OCI-LY7 (cell line): ENCODE measurements around the gene LMOD1. TPM values are rescaled to one million over a fixed set of nuclear protein-coding genes. Genes with fewer than 3 reads are reported as not detected.

Source experiments
- BruUV-seq: library from RNA; stranded (reverse); fragments of 400-500 nt; replicated peaks from 2 replicates; lab custom pipeline; 2021; lab: Mats Ljungman, UMichigan
- CTCF ChIA-PET: fragments of 300-600 bp; sonication (Branson Sonifier 250); formaldehyde crosslinking; loops from one replicate; lab custom pipeline; 2022; ENCODE audit warnings: antibody characterized with exemption; ENCODE audit not compliant: unreplicated experiment; lab: Charles Lee
- POLR2A ChIA-PET: fragments of 300-600 bp; sonication (Branson Sonifier 250); formaldehyde crosslinking; loops from one replicate; lab custom pipeline; 2022; ENCODE audit warnings: antibody characterized with exemption; lab: Charles Lee
- DNase-seq: peaks from one replicate; pipeline ENCODE4 v3.0.0-alpha.2; 2015; ENCODE audit warnings: low spot score
- H2AFZ ChIP-seq: fragments of 200-600 bp; sonication (generic), shearing (Covaris generic); 2 replicates; pipeline ENCODE4 v1.6.1; 2014; ENCODE audit warnings: mild to moderate bottlenecking, antibody characterized with exemption, low read length, moderate library complexity
- H3K27ac ChIP-seq: fragments of 200-600 bp; sonication (generic); 2 replicates; pipeline ENCODE4 v1.5.1; 2014; ENCODE audit warnings: mixed run types, low read depth, mild to moderate bottlenecking, moderate library complexity, low read length, inconsistent platforms; ENCODE audit not compliant: poor library complexity, severe bottlenecking
- H3K36me3 ChIP-seq: fragments of 200-600 bp; sonication (generic); 2 replicates; pipeline ENCODE4 v1.6.1; 2014; ENCODE audit warnings: mild to moderate bottlenecking, antibody characterized with exemption, low read length, moderate library complexity, mixed read lengths; ENCODE audit not compliant: insufficient read depth
- H3K4me1 ChIP-seq: fragments of 200-600 bp; sonication (generic); 2 replicates; pipeline ENCODE4 v1.5.1; 2014; ENCODE audit warnings: mild to moderate bottlenecking, low read length; ENCODE audit not compliant: insufficient read depth, poor library complexity, severe bottlenecking
- H3K4me2 ChIP-seq: fragments of 200-600 bp; sonication (generic); 2 replicates; pipeline ENCODE4 v1.6.1; 2014; ENCODE audit warnings: mild to moderate bottlenecking, low read length
- H3K4me3 ChIP-seq: fragments of 200-600 bp; sonication (generic); 2 replicates; pipeline ENCODE4 v1.5.1; 2014; ENCODE audit warnings: mild to moderate bottlenecking, low read depth, low read length; ENCODE audit not compliant: poor library complexity, severe bottlenecking
- H3K79me2 ChIP-seq: fragments of 200-600 bp; sonication (generic); 2 replicates; pipeline ENCODE4 v1.6.1; 2016; ENCODE audit warnings: low read depth, mild to moderate bottlenecking, low read length, moderate library complexity, mixed read lengths; ENCODE audit not compliant: insufficient read depth
- H3K9me2 ChIP-seq: fragments of 200-600 bp; sonication (generic); 2 replicates; pipeline ENCODE4 v1.6.1; 2016; ENCODE audit warnings: mild to moderate bottlenecking, low read length, mixed read lengths; ENCODE audit not compliant: insufficient read depth
- H3K9me3 ChIP-seq: fragments of 200-600 bp; sonication (generic); 2 replicates; pipeline ENCODE4 v1.6.1; 2014; ENCODE audit warnings: mild to moderate bottlenecking, mixed run types, low read length, mixed read lengths
- H4K20me1 ChIP-seq: fragments of 200-600 bp; sonication (generic); 2 replicates; pipeline ENCODE4 v1.6.1; 2014; ENCODE audit warnings: mild to moderate bottlenecking, antibody characterized with exemption, low read length, moderate library complexity, mixed read lengths; ENCODE audit not compliant: insufficient read depth
- EZH2phosphoT487 ChIP-seq: fragments of 200-600 bp; sonication (generic); IDR thresholded peaks from 2 replicates; pipeline ENCODE4 v1.6.1; 2018; ENCODE audit warnings: low read depth, borderline replicate concordance, mild to moderate bottlenecking, mixed run types, antibody characterized with exemption, low read length, moderate library complexity, mixed read lengths
- intact Hi-C: fragments of 100-400 bp; cut with micrococcal nuclease; formaldehyde crosslinking; loops from one replicate; pipeline ENCODE4 v1.10.0; 2022; ENCODE audit not compliant: unreplicated experiment
- total RNA-seq, 2 experiments: library from RNA; depleted of rRNA in 1 of 2; stranded (reverse); fragments of >200 nt in 1 of 2; shearing (Covaris generic) in 1 of 2; gene quantifications; 2 replicates each; pipeline ENCODE4 v1.2.3, GENCODE V29; 2014 to 2022
- TF ChIP-seq, protein P1 (sequence below): fragments of 200-600 bp; sonication (generic); conservative IDR thresholded peaks from 2 replicates; pipeline ENCODE4 v1.5.1; 2014; ENCODE audit warnings: mild to moderate bottlenecking, antibody characterized with exemption, low read length, moderate library complexity, mixed read lengths

Gene LMOD1
- total RNA-seq, 2 experiments from 2014 or later = not detected

DNA sequence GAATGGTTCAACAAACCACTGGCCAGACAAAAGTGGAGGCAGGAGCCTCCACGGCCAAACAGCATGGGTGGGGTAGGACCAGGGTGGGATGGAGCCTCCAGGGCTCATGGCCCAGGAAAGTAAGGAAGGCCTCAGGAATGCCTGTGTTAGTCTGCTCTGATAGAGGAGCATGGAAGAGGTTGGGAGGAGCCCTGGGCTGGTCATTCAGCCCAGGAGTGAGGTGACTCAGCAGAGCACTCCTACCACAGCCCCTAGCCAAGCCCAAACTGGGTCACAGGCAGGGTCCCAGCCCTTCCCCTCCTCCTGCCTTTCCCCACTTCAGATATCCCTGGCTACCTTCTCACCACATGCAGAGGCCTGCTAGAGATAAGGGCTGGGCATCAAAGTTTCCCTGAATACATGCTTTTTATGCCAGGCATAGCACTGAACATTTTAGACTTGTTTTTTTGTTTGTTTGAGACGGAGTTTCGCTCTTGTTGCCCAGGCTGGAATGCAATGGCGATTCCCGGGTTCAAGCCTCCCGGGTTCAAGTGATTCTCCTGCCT is 60.7 kb downstream of the LMOD1 start:
- H3K4me2 ChIP-seq = no peak overlapping the region
- H3K4me3 ChIP-seq = no peak overlapping the region
- H2AFZ ChIP-seq = no peak overlapping the region
- H4K20me1 ChIP-seq = no peaks in the 10 kb centered on the region
- H3K36me3 ChIP-seq = no peaks in the 10 kb centered on the region
- ChIA-PET POLR2A (no interaction called here), CTCF (no interaction called here)
- no peak overlapping the region for H3K27ac ChIP-seq
- intact Hi-C loops = no loop called here
- no peaks in the 10 kb centered on the region for H3K9me2 ChIP-seq
- no peaks in the 10 kb centered on the region for H3K9me3 ChIP-seq
- H3K79me2 ChIP-seq = no peaks in the 10 kb centered on the region
- TF ChIP-seq, protein P1, sequence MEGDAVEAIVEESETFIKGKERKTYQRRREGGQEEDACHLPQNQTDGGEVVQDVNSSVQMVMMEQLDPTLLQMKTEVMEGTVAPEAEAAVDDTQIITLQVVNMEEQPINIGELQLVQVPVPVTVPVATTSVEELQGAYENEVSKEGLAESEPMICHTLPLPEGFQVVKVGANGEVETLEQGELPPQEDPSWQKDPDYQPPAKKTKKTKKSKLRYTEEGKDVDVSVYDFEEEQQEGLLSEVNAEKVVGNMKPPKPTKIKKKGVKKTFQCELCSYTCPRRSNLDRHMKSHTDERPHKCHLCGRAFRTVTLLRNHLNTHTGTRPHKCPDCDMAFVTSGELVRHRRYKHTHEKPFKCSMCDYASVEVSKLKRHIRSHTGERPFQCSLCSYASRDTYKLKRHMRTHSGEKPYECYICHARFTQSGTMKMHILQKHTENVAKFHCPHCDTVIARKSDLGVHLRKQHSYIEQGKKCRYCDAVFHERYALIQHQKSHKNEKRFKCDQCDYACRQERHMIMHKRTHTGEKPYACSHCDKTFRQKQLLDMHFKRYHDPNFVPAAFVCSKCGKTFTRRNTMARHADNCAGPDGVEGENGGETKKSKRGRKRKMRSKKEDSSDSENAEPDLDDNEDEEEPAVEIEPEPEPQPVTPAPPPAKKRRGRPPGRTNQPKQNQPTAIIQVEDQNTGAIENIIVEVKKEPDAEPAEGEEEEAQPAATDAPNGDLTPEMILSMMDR = no peak
- no peak for TF ChIP-seq EZH2phosphoT487
- no peak for DNase-seq
- no TSS peak for BruUV-seq
- no peaks in the 10 kb centered on the region for H3K4me1 ChIP-seq

DNA sequence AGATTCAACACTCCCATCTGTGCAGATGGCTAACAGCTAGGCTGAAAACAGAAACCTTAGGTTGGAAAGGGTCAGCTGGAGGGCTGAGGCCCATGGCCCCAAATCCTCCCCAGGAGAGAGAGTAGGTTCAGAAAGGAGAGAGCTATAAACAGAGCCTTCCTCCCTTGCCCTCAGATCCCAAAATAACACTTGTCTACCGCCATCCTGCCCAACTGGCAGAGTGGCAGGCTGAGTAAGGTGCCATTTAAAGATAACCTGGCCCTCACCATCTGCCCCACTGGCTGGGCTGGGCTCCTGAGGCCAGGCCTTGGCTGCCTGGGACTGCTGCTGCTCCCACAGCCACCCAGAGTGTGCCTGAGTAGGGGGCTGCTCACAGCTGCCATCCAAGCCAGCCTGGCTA is 61.9 kb downstream of the LMOD1 start:
- no peaks in the 10 kb centered on the region for H3K4me1 ChIP-seq
- H3K36me3 ChIP-seq = peaks cover 2% of the 10 kb centered on the region; the same call in 1 of the 2 replicates
- H3K9me3 ChIP-seq = no peaks in the 10 kb centered on the region
- CTCF ChIA-PET = no interaction called here
- no TSS peak for BruUV-seq
- no peak overlapping the region for H3K4me2 ChIP-seq
- TF ChIP-seq EZH2phosphoT487 = no peak
- TF ChIP-seq, protein P1 = no peak
- no peak overlapping the region for H3K27ac ChIP-seq
- H4K20me1 ChIP-seq = no peaks in the 10 kb centered on the region
- POLR2A ChIA-PET = no interaction called here
- no peaks in the 10 kb centered on the region for H3K9me2 ChIP-seq
- intact Hi-C loops = no loop called here
- H3K4me3 ChIP-seq = no peak overlapping the region
- no peaks in the 10 kb centered on the region for H3K79me2 ChIP-seq
- no peak for DNase-seq
- H2AFZ ChIP-seq = no peak overlapping the region

DNA sequence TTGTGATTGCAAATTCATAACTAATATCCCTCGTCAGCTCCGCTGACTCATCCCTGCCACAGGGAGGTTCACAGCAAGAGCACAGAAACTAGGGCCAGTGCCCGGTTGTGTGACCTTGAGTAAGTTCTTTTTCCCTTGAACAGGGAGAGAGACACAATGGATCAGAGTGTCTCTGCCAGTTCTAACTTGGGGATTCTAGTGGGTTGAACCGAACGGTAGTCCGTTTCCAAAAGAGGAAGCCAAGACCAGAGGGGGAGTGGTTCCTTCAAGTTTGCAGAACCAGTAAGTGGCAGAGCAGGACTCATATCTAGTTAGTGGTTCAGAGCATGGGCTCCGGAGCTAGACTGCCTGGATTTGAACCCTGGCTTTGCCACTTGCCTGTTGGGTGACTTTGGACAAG is 62.6 kb downstream of the LMOD1 start:
- no peaks in the 10 kb centered on the region for H4K20me1 ChIP-seq
- H3K4me3 ChIP-seq = no peak overlapping the region
- H3K9me3 ChIP-seq = no peaks in the 10 kb centered on the region
- no peak overlapping the region for H3K4me2 ChIP-seq
- no TSS peak for BruUV-seq
- CTCF ChIA-PET = no interaction called here
- peaks cover 8% of the 10 kb centered on the region for H3K36me3 ChIP-seq
- H3K79me2 ChIP-seq = no peaks in the 10 kb centered on the region
- DNase-seq = no peak
- H2AFZ ChIP-seq = no peak overlapping the region
- no peaks in the 10 kb centered on the region for H3K4me1 ChIP-seq
- TF ChIP-seq, protein P1 = no peak
- no peak for TF ChIP-seq EZH2phosphoT487
- no peak overlapping the region for H3K27ac ChIP-seq
- H3K9me2 ChIP-seq = no peaks in the 10 kb centered on the region
- POLR2A ChIA-PET = interaction anchor here (1.2 kb wide), 1 partner anchor 12 kb away, joined by 3 read pairs; no protein-coding TSS in a partner anchor
- intact Hi-C loops = no loop called here
